ENCODE measurements around the gene SLPI.

- TF ChIP-seq CTCF (conservative IDR thresholded peaks at IDR 0.05; ENCODE audit: low read depth in 2 of 2) = no peak
- no peak for TF ChIP-seq EZH2 (IDR thresholded peaks at IDR 0.05; ENCODE audit: low read depth, unreplicated experiment)
- no peak for TF ChIP-seq POLR2AphosphoS5 (IDR thresholded peaks at IDR 0.05; ENCODE audit: low read depth)
- TF ChIP-seq ZNF114 (CRISPR knock-in tag; IDR thresholded peaks at IDR 0.05) = no peak
- no peak for TF ChIP-seq REST (IDR thresholded peaks at IDR 0.05; ENCODE audit: unreplicated experiment)
- TF ChIP-seq EZH2phosphoT487 (IDR thresholded peaks at IDR 0.05; ENCODE audit: unreplicated experiment) = no peak
- TF ChIP-seq JUNB (IDR thresholded peaks at IDR 0.05; ENCODE audit: unreplicated experiment) = no peak
- TF ChIP-seq ETS1 (IDR thresholded peaks at IDR 0.05) = no peak
- TF ChIP-seq CREB1 (CRISPR knock-in tag; IDR thresholded peaks at IDR 0.05; ENCODE audit: low read depth) = no peak
- no peak for TF ChIP-seq ZNF462 (CRISPR knock-in tag; IDR thresholded peaks at IDR 0.05)
- no peak for TF ChIP-seq ZNF331 (CRISPR knock-in tag; IDR thresholded peaks at IDR 0.05; ENCODE audit: low read depth)
- TF ChIP-seq STAT1 (IDR thresholded peaks at IDR 0.05; ENCODE audit: unreplicated experiment) = no peak
These were observed 6.5 kb downstream of the SLPI start for GRCh38 chr20:45247865-45248264.

Measured in GM23338 (cell line).